NCI-H748 (cell line): ENCODE data around the gene MRPL53.
A peak's percentile ranks its signal among the peaks of the same experiment; 100 is the strongest.
"Not testable (repeated sequence)": the region's sequence is repeated elsewhere in the genome, so short reads cannot be mapped to it uniquely, and the experiment has no call there.

Experiments
- DNase-seq: peaks from one replicate; lab custom pipeline; 2025; ENCODE audit not compliant: unreplicated experiment; lab: John Stamatoyannopoulos, UW

Gene MRPL53

GRCh38 chr2:74482801-74483674, 10.6 kb upstream of the MRPL53 start, which contains the start of the genes CCDC142 and TTC31:
Gene CCDC142, minus strand, starts transcription at chr2:74482998. Its CDS starts 161 bp downstream, at chr2:74482837.
Gene TTC31, plus strand, starts transcription at chr2:74483081. Its CDS starts 15 bp downstream, at chr2:74483096.
- peak; percentile 94 for DNase-seq

- peak; percentile 71 for DNase-seq
Observed at GRCh38 chr2:74481961-74482800, 9.7 kb upstream of the MRPL53 start.

GRCh38 chr2:74481431-74481830, 9.0 kb upstream of the MRPL53 start:
- DNase-seq = no peak

DNA sequence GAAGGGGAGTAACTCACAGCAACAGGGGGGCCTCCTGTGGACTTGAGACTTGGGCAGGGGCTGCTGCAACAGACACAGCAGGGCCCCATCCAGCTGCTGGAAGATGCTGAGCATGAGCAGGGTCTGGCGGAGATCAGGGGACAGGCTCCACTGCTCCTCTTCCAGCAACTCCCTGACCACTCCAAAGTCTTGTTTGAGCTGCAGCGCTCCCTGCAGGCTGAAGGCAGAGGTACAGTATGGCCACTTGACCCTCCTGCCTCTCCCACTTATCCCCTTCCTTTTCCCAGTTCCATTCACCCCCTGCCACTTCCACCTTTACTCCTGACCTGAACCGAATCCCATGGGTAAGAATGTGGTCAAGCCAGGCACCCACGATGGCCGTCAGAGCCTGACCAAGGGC, 2.4 kb upstream of the MRPL53 start:
- peak; percentile 3 for DNase-seq

- no peak for DNase-seq
Observed at GRCh38 chr2:74474481-74474880, 2.0 kb upstream of the MRPL53 start.

DNA sequence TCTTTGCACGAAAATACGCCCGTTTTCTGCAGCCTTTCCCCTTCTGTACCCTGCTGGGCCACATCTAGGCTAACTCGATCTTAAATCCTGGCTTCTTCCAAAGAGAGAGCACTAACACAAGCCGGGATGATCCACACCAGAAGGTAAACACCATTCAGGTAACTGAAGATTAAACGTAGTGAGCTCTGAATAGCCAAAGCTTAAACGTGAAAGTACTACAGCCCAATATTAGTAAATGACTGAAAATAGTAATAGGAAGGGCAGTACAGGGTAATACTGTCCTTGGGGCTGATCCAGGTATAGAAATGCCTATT, 422 bp upstream of the MRPL53 start:
- no peak for DNase-seq

DNA sequence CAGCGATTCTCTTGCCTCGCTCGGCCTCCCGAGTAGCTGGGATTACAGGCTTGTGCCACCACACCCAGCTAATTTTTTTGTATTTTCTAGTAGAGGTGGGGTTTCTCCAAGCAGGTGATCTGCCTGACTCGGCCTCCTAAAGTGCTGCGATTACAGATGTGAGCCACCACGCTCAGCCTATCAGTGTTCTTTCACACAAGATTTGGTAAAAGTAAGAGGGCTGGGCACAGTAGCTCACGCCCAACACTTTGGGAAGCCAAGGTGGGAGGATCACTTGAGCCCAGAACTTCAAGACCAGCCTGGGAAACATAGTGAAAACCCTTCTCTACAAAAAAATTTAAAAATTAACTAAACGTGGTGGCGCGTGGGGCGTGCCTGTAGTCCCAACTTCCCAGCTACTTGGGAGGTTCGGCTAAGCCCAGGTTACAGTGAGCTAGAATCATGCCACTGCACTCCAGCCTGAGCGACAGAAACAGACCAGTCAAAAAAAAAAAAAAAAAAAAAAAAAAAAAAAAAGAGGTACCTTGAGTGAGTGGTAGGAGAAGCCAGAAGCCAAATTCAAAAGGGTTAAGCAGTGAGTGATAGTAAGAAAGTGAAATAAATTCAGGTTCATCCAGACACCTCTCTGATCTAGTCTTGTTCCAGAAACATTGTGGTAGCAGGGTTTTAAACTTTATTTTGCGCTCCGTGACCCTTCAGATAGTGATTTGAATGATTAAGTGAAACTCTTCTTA, 981 bp downstream of the MRPL53 start:
- DNase-seq = no peak

DNA sequence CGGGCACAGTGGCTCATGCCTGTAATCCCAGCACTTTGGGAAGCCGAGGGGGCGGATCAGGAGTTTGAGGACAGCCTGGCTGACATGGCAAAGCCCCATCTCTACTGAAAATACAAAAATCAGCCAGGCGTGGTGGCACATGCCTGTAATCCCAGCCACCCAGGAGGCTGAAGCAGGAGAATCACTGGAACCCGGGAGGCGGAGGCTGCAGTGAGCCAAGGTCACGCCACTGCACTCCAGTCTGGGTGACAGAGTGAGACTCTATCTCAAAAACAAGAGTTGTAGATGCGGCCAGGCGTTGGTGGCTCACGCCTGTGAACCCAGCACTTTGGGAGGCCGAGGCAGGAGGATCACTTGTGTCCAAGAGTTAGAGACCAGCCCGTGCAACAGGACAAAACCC, 1.7 kb downstream of the MRPL53 start:
- DNase-seq = not testable (repeated sequence)

GRCh38 chr2:74464406-74464805, 8.1 kb downstream of the MRPL53 start:
- no peak for DNase-seq

GRCh38 chr2:74462786-74463105, 9.7 kb downstream of the MRPL53 start:
- DNase-seq = no peak

DNA sequence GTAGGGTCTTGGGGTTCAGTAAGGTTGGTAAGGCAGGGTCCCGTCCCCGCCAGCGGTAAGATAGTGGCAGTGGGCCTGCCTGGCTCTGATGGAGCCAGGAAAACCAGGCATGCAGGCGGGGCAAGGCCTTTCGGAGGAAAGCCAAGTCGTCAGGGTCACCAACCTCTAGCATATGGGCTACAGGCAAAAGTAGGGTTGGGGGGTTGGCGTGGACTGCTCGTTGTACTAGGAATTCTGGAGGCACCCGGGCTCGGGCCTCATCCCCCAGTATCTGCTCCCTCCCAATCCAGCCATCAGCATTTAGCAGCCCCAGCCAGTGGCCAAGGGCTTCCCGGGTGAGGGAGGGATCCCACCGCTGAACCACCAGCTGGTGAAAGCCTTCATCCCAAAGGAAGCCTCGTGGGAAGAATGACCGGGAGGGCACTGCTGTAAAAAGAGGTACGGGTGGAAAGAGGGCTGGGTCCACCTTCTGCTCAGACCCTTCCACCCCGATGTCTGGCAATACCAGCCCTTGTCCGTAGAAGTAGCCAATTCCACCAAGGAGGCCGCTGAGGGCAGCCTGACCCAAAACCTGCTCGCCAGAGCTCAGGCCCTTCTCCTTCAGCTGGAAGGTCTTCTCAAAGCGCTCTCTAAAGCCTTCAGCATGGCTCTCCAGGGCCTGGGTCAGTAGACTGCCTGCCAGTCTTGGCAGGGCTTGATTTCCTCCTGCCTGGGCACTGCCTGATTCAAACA, 10.3 kb downstream of the MRPL53 start:
- no peak for DNase-seq

- peak; percentile 6 for DNase-seq
Observed at GRCh38 chr2:74461187-74462053, 11.1 kb downstream of the MRPL53 start.

GRCh38 chr2:74460187-74460586, 12.3 kb downstream of the MRPL53 start:
- not testable (repeated sequence) for DNase-seq

DNA sequence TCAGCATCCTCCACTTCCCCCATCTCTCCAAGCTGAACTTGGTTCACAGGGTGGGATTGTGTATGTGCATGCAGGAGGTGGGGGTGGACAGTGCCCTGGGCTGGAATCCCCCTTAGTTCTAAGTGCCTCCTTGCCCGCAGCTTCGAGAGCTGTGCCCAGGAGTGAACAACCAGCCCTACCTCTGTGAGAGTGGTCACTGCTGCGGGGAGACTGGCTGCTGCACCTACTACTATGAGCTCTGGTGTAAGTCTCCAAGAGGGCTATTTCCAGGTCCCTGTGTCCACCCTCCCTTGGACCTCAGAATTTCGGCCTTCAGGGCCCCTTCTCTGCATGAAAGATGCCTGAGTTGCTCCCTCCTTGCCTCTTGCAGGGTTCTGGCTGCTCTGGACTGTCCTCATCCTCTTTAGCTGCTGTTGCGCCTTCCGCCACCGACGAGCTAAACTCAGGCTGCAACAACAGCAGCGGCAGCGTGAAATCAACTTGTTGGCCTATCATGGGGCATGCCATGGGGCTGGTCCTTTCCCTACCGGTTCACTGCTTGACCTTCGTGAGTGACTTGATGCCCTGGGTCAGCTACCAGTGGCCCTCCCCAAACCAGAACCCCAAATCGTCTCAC, 12.9 kb downstream of the MRPL53 start:
- not testable (repeated sequence) for DNase-seq

DNA sequence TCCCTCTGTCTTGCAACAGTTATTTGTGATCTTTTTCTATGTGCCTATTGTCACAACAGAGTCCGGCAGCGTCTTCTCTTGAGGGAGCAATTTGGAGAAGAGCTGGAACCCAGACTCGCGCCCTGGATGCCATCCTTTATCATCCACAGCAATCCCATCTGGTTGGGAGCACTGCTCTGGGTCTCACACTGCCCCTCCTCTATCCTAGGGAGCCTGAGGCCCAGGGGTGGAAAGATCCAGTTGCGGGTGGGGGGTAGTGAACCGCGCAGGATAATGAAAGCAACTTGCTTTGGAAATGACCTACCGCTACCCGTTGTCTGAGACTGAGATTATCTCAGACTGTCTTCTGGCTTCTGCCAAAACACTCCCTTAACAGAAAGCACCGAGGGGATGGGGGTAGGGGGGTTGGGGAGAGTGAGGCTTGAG, 13.5 kb downstream of the MRPL53 start:
- peak; percentile 14 for DNase-seq

GRCh38 chr2:74458132-74458937, 14.1 kb downstream of the MRPL53 start, which contains the start of gene WBP1:
Gene WBP1, plus strand, starts transcription at chr2:74458438. Its CDS starts 165 bp downstream, at chr2:74458603.
- peak; percentile 99 for DNase-seq

DNA sequence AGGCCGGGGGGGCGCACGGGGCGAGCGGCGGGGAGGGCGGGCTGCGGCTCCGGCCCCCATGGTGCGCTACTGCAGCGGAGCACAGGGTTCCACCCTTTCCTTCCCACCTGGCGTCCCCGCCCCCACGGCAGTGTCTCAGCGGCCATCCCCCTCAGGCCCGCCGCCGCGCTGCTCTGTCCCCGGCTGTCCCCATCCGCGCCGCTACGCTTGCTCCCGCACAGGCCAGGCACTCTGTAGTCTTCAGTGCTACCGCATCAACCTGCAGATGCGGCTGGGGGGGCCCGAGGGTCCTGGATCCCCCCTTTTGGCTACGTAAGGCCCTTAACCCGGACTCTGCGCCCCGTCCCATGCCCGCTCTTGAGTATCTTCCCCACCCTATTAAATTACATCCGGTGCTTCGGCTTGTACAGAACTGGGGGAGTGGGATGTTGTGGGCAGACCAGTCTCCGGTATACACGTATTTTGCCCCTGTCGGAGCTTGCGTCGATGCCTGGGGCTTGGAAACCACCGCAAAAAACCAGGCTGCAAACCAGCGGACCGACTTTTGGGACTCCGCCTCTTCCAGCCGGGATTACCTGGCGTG, 14.8 kb downstream of the MRPL53 start:
- peak; percentile 86 for DNase-seq

DNA sequence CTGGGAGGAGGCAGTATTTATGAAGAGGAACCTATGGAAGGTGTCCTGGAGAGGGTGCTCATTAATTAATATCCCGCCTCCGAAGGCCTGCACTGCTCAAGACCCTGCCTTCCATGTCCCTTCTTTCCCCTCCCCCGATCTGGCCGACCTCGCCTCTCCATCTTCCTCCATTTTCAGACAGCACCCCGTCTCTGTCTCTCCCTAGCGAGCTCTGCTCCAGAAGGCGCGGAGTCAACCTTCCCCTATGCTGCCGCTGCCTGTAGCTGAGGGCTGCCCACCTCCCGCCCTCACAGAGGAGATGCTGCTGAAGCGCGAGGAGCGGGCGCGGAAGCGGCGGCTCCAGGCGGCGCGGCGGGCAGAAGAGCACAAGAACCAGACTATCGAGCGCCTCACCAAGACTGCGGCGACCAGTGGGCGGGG, 15.3 kb downstream of the MRPL53 start:
- no peak for DNase-seq
